Activated CD4-positive, alpha-beta T cell treated with anti-CD3 and anti-CD28 coated beads, Interleukin-2, amount 50 U/mL, for 4 hours (primary cell): ENCODE data around the gene SLC25A24.
"Not testable (repeated sequence)": the region's sequence is repeated elsewhere in the genome, so short reads cannot be mapped to it uniquely, and the experiment has no call there.

Experiments
- DNase-seq, 2 experiments: peaks; one replicate each; pipeline ENCODE4 v3.0.0-alpha.2; 2020

Gene SLC25A24

DNA sequence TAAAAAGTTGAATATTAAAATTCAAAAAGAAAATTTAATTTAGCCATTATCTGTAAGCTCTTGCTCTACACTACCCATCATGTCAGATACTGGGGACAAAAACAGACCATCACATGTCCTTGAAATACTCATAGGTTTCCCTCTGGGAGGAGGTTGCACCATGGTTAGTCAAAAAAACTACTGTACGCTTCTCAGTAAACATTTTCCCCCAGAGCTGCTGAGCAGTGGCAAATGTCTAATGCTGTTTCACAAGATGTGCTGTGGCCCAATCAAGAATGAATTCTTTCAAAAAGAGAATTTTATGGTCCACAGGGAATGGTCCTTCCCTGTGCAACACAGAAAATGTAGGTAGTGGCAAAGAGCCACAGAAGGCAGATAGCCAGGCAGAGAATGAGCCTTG lies 6.1 kb downstream of the SLC25A24 start:
- DNase-seq, result no peak

- no peak for DNase-seq
These were observed 6.8 kb downstream of the SLC25A24 start for GRCh38 chr1:108193333-108193732.

DNA sequence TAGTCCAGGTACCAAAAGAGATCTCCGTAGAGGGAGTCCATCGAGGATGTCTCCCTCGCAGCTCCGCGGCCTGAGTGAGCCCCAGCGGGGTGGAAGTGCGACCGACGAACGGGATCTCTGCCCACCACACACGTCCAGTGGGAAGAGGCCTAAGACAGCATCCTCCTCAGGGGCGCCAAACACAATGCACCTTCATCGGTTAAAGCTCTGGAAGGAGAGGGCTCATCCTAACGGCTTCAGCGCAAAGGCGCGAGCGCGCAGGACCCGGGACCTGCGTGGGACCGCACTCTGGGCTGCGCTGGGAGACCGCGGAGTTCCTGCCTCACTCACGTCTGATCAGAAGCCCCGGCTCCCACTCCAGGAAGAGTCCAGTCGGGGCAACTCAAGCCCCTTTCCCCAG lies 7.6 kb downstream of the SLC25A24 start:
- no peak for DNase-seq

GRCh38 chr1:108190686-108191416 lies 9.3 kb downstream of the SLC25A24 start:
- DNase-seq, result no peak

GRCh38 chr1:108190001-108190634 lies 10.0 kb downstream of the SLC25A24 start:
- no peak for DNase-seq

- no peak for DNase-seq
These were observed 11.3 kb downstream of the SLC25A24 start for GRCh38 chr1:108188801-108189200.

DNA sequence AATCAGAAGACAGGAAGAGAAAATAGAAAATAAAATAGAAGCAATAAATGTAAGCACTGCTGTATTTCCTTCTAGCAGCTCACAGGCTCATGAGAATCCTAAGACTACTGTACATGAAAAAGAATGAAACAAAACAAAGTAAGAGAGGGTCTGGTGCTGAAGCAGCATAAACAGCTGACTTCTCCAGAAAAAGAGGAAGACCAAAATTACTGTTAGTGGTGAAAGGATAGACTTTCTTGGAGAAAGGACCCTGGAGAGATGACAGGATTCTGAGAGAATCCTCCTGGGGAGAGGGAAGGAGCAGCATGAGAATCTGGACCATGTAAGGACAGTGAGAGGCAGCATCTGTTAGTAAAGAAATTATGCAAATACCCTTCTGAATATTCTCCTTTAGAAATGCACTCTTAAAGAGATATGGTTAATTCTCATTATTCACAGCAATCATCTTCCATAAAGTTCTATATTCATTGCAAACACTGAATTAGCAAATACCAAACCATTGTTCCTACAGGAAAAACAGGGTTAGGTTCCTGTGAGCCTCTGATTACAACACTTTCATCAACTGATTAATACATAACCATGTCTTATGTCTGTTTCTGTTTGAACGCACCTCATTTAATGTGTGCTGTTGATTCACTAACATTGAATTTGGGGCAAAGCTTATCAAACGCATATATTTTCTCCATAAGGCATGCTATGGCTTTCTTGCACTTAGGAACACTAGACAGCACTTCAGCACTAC lies 17.0 kb downstream of the SLC25A24 start:
- no peak for DNase-seq

GRCh38 chr1:108179018-108179417 lies 21.1 kb downstream of the SLC25A24 start:
- no peak for DNase-seq

DNA sequence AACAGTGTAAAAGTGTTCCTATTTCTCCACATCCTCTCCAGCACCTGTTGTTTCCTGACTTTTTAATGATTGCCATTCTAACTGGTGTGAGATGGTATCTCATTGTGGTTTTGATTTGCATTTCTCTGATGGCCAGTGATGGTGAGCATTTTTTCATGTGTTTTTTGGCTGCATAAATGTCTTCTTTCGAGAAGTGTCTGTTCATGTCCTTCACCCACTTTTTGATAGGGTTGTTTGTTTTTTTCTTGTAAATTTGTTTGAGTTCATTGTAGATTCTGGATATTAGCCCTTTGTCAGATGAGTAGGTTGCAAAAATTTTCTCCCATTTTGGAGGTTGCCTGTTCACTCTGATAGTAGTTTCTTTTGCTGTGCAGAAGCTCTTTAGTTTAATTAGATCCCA lies 37.7 kb downstream of the SLC25A24 start:
- DNase-seq, result not testable (repeated sequence)

- not testable (repeated sequence) for DNase-seq
These were observed 40.2 kb downstream of the SLC25A24 start for GRCh38 chr1:108159951-108160350.

- DNase-seq, result no peak
These were observed 41.2 kb downstream of the SLC25A24 start for GRCh38 chr1:108158893-108159453.

DNA sequence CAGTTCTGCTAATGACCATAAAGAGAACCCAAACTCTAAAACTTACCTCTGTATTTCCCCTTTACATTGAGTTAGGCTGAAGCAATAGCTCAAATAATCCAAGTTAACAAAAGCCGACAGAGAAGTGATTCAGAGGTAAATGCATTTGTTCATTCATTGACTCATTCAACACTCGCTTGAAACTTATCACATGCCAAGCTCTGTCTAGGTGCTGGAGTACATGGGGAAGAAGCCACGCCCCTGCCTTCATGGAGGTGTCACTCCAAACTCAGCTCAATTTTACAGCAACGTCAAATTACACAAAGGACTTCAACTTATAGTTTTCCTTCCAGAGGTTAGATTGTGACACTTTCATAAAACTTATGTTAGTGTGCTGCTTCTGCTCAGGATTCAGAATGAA lies 45.8 kb downstream of the SLC25A24 start:
- no peak for DNase-seq

GRCh38 chr1:108152782-108153222 lies 47.3 kb downstream of the SLC25A24 start:
- DNase-seq, result no peak

DNA sequence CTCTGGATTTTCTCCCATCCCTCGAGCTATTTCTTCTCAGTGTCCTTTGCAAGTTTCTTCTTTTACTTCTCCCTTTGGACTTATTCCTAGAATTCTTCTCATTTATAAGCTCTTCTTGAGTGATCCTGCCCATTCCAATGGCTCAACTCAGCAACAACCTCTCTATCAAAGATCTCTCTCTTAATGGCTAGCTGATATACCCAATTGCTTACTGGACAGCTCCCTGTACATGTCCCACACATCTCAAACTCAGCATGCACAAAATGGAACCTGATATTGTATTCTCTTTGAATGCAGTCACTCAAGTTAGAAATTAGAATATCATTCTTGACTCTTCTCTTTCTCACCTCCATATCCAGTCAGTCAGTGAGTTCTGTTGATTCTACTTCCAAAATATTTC lies 48.6 kb downstream of the SLC25A24 start:
- no peak for DNase-seq

DNA sequence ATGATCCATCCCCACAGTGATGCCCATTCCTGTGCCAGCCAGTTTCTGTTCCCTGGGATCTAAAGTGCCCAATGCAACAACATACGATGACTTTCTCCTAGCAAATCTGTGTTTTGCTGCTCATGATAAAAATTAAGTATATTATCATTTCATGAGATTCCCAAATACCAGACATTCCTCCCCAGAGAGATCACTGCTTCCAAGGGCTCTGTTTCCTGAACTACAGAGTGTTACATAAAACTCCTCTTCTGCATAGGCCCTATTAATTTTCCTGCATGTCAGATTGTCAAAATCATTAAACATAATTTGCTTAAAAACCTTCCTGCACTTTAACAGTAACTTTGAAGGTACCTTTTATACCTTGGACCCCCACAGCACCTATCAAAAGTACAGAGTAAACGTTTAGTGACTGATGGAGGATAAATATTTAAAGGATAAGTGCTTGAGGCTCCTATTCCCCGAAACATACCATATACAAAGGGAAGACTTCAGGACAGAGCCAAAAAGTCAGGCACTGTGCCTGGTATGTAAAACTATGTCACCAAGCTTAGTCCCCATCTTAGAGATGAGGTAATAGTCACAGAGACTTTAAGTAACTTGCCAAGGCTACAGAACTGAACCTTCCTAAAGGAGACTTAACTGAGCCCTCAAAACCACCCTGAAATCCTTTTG lies 50.2 kb downstream of the SLC25A24 start:
- DNase-seq, result no peak

- DNase-seq, result not testable (repeated sequence)
These were observed 55.6 kb downstream of the SLC25A24 start for GRCh38 chr1:108144569-108144968.

DNA sequence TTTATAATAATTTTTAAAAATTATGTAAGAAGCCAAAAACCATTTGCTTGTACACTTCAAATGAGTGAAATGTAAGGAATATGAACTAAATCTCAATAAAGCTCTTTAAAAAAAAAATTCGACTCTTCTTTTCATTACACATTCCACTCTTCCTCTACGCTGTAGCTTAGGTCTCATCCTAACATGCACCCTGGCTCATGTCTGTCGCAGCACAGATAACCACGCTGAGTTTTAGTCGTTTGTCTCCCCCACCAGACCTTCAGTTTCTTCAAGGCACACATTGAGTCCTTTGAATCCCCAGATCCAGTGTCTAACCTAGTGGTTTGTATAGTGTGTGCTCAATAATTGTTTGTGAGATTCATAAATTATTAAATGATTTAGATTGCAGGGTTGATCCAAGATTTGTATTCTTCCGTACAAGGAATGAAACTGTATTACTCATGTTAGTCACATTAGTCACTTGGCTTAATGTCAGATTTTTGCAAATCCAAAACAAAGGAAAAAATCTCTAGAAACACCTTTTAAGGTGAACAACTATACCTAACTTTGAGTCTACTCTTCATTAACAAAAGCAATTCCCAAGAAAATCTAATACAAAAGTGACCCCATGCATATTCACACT lies 57.3 kb downstream of the SLC25A24 start:
- DNase-seq, result no peak

GRCh38 chr1:108142258-108142657 lies 57.9 kb downstream of the SLC25A24 start:
- no peak for DNase-seq

DNA sequence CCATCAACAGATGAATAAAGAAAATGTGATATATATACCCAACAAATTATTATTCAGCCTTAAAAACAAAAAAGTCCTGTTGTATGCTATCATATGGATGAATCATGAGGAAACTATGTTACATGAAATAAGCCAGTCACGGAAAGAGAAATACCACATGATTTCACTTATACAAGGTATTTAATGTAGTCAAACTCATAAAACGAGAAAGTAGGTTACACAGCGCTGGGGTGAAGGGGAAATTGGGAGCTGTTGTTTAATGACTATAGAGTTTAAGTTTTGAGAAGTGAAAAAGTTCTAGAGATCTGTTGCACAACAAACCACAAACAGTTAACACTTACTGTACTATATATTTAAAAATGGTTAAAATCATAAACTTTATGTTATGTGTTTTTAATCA lies 58.5 kb downstream of the SLC25A24 start:
- DNase-seq, result no peak

DNA sequence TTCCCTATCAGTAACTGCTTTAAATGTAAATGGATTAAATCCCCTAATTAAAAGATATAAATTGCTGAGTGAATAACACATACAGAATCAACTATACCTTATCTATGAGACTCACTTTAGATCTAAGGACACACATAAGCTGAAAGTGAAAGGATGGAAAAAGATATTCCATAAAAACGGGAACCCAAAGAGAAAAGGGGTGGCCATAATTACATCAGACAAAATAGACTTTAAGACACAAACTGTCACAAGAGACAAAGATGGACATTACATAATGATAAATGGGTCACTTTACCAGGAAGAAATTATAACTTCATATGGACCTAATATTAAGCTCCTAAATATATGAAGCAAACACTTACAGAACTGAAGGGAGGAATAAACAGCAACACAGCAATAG lies 59.2 kb downstream of the SLC25A24 start:
- DNase-seq, result no peak

- DNase-seq, result no peak
These were observed 60.0 kb downstream of the SLC25A24 start for GRCh38 chr1:108140177-108140576.

GRCh38 chr1:108139555-108139954 lies 60.6 kb downstream of the SLC25A24 start:
- DNase-seq, result not testable (repeated sequence)
